ENCODE measurements around the gene CLIC1. TPM values are rescaled to one million over a fixed set of nuclear protein-coding genes. Genes with fewer than 3 reads are reported as not detected.

CLIC1 gene
- polyA plus RNA-seq, 3 donors = 268 to 296 (median 292) TPM

- DNase-seq (ENCODE audit: extremely low read depth in 1 of 11, low read depth in 9 of 11, low spot score in 4 of 11) = no peak
Measured at GRCh38 chr6:31750411-31751022, 14.2 kb upstream of the CLIC1 start.

- no peak for DNase-seq (ENCODE audit: extremely low read depth in 1 of 11, low read depth in 9 of 11, low spot score in 4 of 11)
Measured at GRCh38 chr6:31749301-31750036, 13.1 kb upstream of the CLIC1 start.

GRCh38 chr6:31744422-31744821 lies 8.1 kb upstream of the CLIC1 start:
- no peak for DNase-seq (ENCODE audit: extremely low read depth in 1 of 11, low read depth in 9 of 11, low spot score in 4 of 11)

- DNase-seq (ENCODE audit: extremely low read depth in 1 of 11, low read depth in 9 of 11, low spot score in 4 of 11) = no peak
Measured at GRCh38 chr6:31742894-31743293, 6.6 kb upstream of the CLIC1 start.

GRCh38 chr6:31741815-31742214 lies 5.5 kb upstream of the CLIC1 start:
- DNase-seq (ENCODE audit: extremely low read depth in 1 of 11, low read depth in 9 of 11, low spot score in 4 of 11) = no peak

- no peak for DNase-seq (ENCODE audit: extremely low read depth in 1 of 11, low read depth in 9 of 11, low spot score in 4 of 11)
Measured at GRCh38 chr6:31740397-31741223, 4.3 kb upstream of the CLIC1 start.

- DNase-seq (ENCODE audit: extremely low read depth in 1 of 11, low read depth in 9 of 11, low spot score in 4 of 11) = peak; percentile 98 to 100 (median 99)
Measured at GRCh38 chr6:31739639-31740396, 3.5 kb upstream of the CLIC1 start, which contains the start of gene MSH5. TSS of gene MSH5 (plus strand) at chr6:31740005. CDS start at chr6:31740467, 462 bp downstream.

- DNase-seq (ENCODE audit: extremely low read depth in 1 of 11, low read depth in 9 of 11, low spot score in 4 of 11) = peak in 5 of 11 donors; percentile 59 to 86 (median 79)
Measured at GRCh38 chr6:31737991-31738979, 2.0 kb upstream of the CLIC1 start.

GRCh38 chr6:31737315-31737990 lies 1.1 kb upstream of the CLIC1 start:
- DNase-seq (ENCODE audit: extremely low read depth in 1 of 11, low read depth in 9 of 11, low spot score in 4 of 11) = peak in 2 of 11 donors; percentile 64 to 79

GRCh38 chr6:31736768-31737314 lies 511 bp upstream of the CLIC1 start:
- no peak for DNase-seq (ENCODE audit: extremely low read depth in 1 of 11, low read depth in 9 of 11, low spot score in 4 of 11)

GRCh38 chr6:31734821-31735406 lies 1.4 kb downstream of the CLIC1 start:
- DNase-seq (ENCODE audit: extremely low read depth in 1 of 11, low read depth in 9 of 11, low spot score in 4 of 11) = peak in 1 of 11 donors; percentile 19

GRCh38 chr6:31734247-31734820 lies 2.0 kb downstream of the CLIC1 start:
- no peak for DNase-seq (ENCODE audit: extremely low read depth in 1 of 11, low read depth in 9 of 11, low spot score in 4 of 11)

- no peak for DNase-seq (ENCODE audit: extremely low read depth in 1 of 11, low read depth in 9 of 11, low spot score in 4 of 11)
Measured at GRCh38 chr6:31733734-31734133, 2.6 kb downstream of the CLIC1 start.

GRCh38 chr6:31732029-31732428 lies 4.3 kb downstream of the CLIC1 start:
- DNase-seq (ENCODE audit: extremely low read depth in 1 of 11, low read depth in 9 of 11, low spot score in 4 of 11) = no peak

- no peak for DNase-seq (ENCODE audit: extremely low read depth in 1 of 11, low read depth in 9 of 11, low spot score in 4 of 11)
Measured at GRCh38 chr6:31730631-31731086, 5.7 kb downstream of the CLIC1 start.

GRCh38 chr6:31729979-31730630 lies 6.2 kb downstream of the CLIC1 start:
- DNase-seq (ENCODE audit: extremely low read depth in 1 of 11, low read depth in 9 of 11, low spot score in 4 of 11) = peak in 10 of 11 donors; percentile 82 to 92 (median 90)

All from renal cortex interstitium (tissue), 11 donors.